GM12878 (cell line): Measurements from ENCODE around the gene RPL3. TPM values are rescaled to one million over a fixed set of nuclear protein-coding genes. Genes with fewer than 3 reads are reported as not detected.

Experiments used
- ATAC-seq: fragments of 200-7000 bp; cut with Tn5 transposase; 3 replicates; pipeline ENCODE4 v1.9.1; 2020; ENCODE audit warnings: mild to moderate bottlenecking, moderate library complexity
- BruUV-seq: library from RNA; stranded (reverse); fragments of 400-500 nt; replicated peaks from 2 replicates; lab custom pipeline; 2021; lab: Mats Ljungman, UMichigan
- CTCF ChIA-PET: fragments of 300-600 bp; sonication (Branson Sonifier 250); formaldehyde crosslinking; extraction: SDS; loops from one replicate; lab custom pipeline; 2021; ENCODE audit warnings: inconsistent platforms; lab: Yijun Ruan, JAX
- POLR2A ChIA-PET: fragments of 350-600 bp; formaldehyde crosslinking; extraction: SDS; loops from one replicate; lab custom pipeline; 2021; ENCODE audit warnings: inconsistent platforms; lab: Charles Lee
- RAD21 ChIA-PET: fragments of 300-600 bp; sonication (Branson Sonifier 250); formaldehyde crosslinking; loops from one replicate; lab custom pipeline; 2023; ENCODE audit warnings: antibody characterized with exemption; ENCODE audit not compliant: unreplicated experiment; lab: Charles Lee
- SMC1A ChIA-PET: fragments of 300-600 bp; sonication (Branson Sonifier 250); formaldehyde crosslinking; loops from one replicate; lab custom pipeline; 2023; ENCODE audit not compliant: unreplicated experiment, uncharacterized antibody; lab: Charles Lee
- DNase-seq: peaks from one replicate; pipeline ENCODE4 v3.0.0-alpha.2; 2011; ENCODE audit warnings: low read depth, low spot score
- FAIRE-seq: peaks from 3 replicates; lab custom pipeline; 2011; peaks lifted over from hg19 to GRCh38; lab: Jason Lieb, UNC
- H2AFZ ChIP-seq: 2 replicates; pipeline ENCODE4 v1.6.0; 2011; ENCODE audit warnings: low read depth, low read length, control low read depth; ENCODE audit not compliant: control insufficient read depth
- H3K27ac ChIP-seq: 2 replicates; pipeline ENCODE4 v1.5.1; 2011; ENCODE audit warnings: control low read depth; ENCODE audit not compliant: control insufficient read depth, insufficient read depth
- H3K27me3 ChIP-seq, 2 experiments: replicated peaks in 1 of 2; 2 replicates each; pipeline versions ENCODE4 v1.6.0 to v1.6.1; 2011; ENCODE audit warnings: low read length in 1 of 2; ENCODE audit not compliant: control insufficient read depth in 2 of 2, insufficient read depth in 2 of 2
- H3K36me3 ChIP-seq, 2 experiments: 2 replicates each; pipeline ENCODE4 v1.5.1; 2011; ENCODE audit warnings: low read length in 1 of 2; ENCODE audit not compliant: control insufficient read depth in 2 of 2, insufficient read depth in 2 of 2
- H3K4me1 ChIP-seq: 2 replicates; pipeline ENCODE4 v1.6.1; 2011; ENCODE audit warnings: mild to moderate bottlenecking, low read length, moderate library complexity, mixed read lengths; ENCODE audit not compliant: control insufficient read depth, insufficient read depth
- H3K4me2 ChIP-seq: 2 replicates; pipeline ENCODE4 v1.6.0; 2011; ENCODE audit warnings: control low read depth; ENCODE audit not compliant: control insufficient read depth, insufficient read depth
- H3K4me3 ChIP-seq: fragments of 200-600 bp; sonication (generic); 2 replicates; pipeline ENCODE4 v1.5.1; 2016
- H3K79me2 ChIP-seq: 2 replicates; pipeline ENCODE4 v1.6.0; 2011; ENCODE audit warnings: low read length; ENCODE audit not compliant: control insufficient read depth, insufficient read depth
- H3K9ac ChIP-seq: 2 replicates; pipeline ENCODE4 v1.8.0; 2011; ENCODE audit warnings: low read length, control low read depth, mixed read lengths; ENCODE audit not compliant: control insufficient read depth, insufficient read depth
- H3K9me3 ChIP-seq: replicated peaks from 3 replicates; pipeline ENCODE4 v1.5.1; 2011; ENCODE audit warnings: mild to moderate bottlenecking, low read length; ENCODE audit not compliant: control insufficient read depth, insufficient read depth
- H4K20me1 ChIP-seq: 2 replicates; pipeline ENCODE4 v1.6.0; 2011; ENCODE audit not compliant: control insufficient read depth, insufficient read depth
- BMI1 ChIP-seq: fragments of 450-650 bp; IDR thresholded peaks from 2 replicates; pipeline ENCODE4 v1.6.1; 2016; ENCODE audit warnings: mild to moderate bottlenecking, moderate library complexity, borderline replicate concordance
- EZH2 ChIP-seq: IDR thresholded peaks from 2 replicates; pipeline ENCODE4 v1.6.1; 2012; ENCODE audit warnings: low read depth, mild to moderate bottlenecking, control low read depth, inconsistent platforms, low read length, borderline replicate concordance; ENCODE audit not compliant: control insufficient read depth
- FOS ChIP-seq: IDR thresholded peaks from 3 replicates; pipeline ENCODE4 v1.6.1; 2011; ENCODE audit warnings: borderline replicate concordance; ENCODE audit not compliant: insufficient read length; ENCODE audit errors: extremely low read depth
- KAT2A ChIP-seq: conservative IDR thresholded peaks from 2 replicates; pipeline ENCODE4 v1.6.1; 2011; ENCODE audit warnings: low read depth, low read length; ENCODE audit not compliant: control insufficient read depth
- MYB ChIP-seq: fragments of 150-350 bp; IDR thresholded peaks from 2 replicates; pipeline ENCODE4 v1.6.1; 2014; ENCODE audit warnings: mild to moderate bottlenecking, low read depth, low read length, borderline replicate concordance
- NR2C1 ChIP-seq: fragments of 450-650 bp; IDR thresholded peaks from 2 replicates; pipeline ENCODE4 v1.6.1; 2017; ENCODE audit warnings: antibody characterized with exemption, mild to moderate bottlenecking, moderate library complexity
- NR2C2 ChIP-seq: IDR thresholded peaks from 2 replicates; pipeline ENCODE4 v1.6.1; 2011; ENCODE audit warnings: borderline replicate concordance, low read depth; ENCODE audit not compliant: control insufficient read depth, insufficient read length
- PAX5 ChIP-seq: IDR thresholded peaks from 2 replicates; pipeline ENCODE4 v1.6.1; 2011; ENCODE audit warnings: low read depth, low read length, borderline replicate concordance
- POLR2AphosphoS2 ChIP-seq: IDR thresholded peaks from 2 replicates; pipeline ENCODE4 v1.6.1; 2011; ENCODE audit warnings: low read depth, mild to moderate bottlenecking, low read length, improper control_type of control experiment, moderate library complexity
- SMC3 ChIP-seq: IDR thresholded peaks from 2 replicates; pipeline ENCODE4 v1.6.1; 2011; ENCODE audit warnings: low read length, improper control_type of control experiment, borderline replicate concordance
- SREBF1 ChIP-seq: IDR thresholded peaks from 2 replicates; pipeline ENCODE4 v1.6.1; 2012; ENCODE audit warnings: mild to moderate bottlenecking, low read length
- STAT3 ChIP-seq: IDR thresholded peaks from 2 replicates; pipeline ENCODE4 v1.6.1; 2011; ENCODE audit warnings: low read depth, low read length, improper control_type of control experiment
- SUPT20H ChIP-seq: IDR thresholded peaks from 2 replicates; pipeline ENCODE4 v1.6.1; 2011; ENCODE audit warnings: low read depth, mild to moderate bottlenecking, low read length, moderate library complexity, borderline replicate concordance; ENCODE audit not compliant: control insufficient read depth
- TCF12 ChIP-seq: IDR thresholded peaks from 2 replicates; pipeline ENCODE4 v1.6.1; 2011; ENCODE audit warnings: low read depth, mild to moderate bottlenecking, low read length
- WGBS: methylation state at CpG from one replicate; pipeline ENCODE4 v1.1.6; 2016; ENCODE audit warnings: low lambda C conversion rate; ENCODE audit not compliant: insufficient replicate concordance, insufficient coverage; ENCODE audit errors: missing lambda C conversion rate; 5-methylcytosine and 5-hydroxymethylcytosine counted together
- in situ Hi-C: fragments of 300-500 bp; cut with MboI; formaldehyde crosslinking; loops from 9 replicates; pipeline ENCODE4 v1.14.3; 2018; ENCODE audit warnings: mixed read lengths
- intact Hi-C: fragments of 100-400 bp; cut with micrococcal nuclease; formaldehyde crosslinking; loops from one replicate; pipeline ENCODE4 v1.14.2; 2022; ENCODE audit not compliant: unreplicated experiment
- polyA plus RNA-seq, 11 experiments: library from polyadenylated mRNA; depleted of rRNA in 4 of 11; unstranded in 6 of 11; stranded (reverse) in 5 of 11; fragments of >200 nt; fragmentation: Nextera tagmentation in 4 of 11; fragmentation: Illumina TruSeq in 1 of 11; extraction: Ambion mirVana in 4 of 11; extraction: Trizol in 1 of 11; gene quantifications; 1 replicate in 1 of 11; 2 replicates in 10 of 11; pipeline versions ENCODE4 v1.2.1 to v1.2.3, GENCODE V29; 2011 to 2016; ENCODE audit warnings: inconsistent platforms in 2 of 11, missing spikeins in 2 of 11, low read depth in 1 of 11
- total RNA-seq, 4 experiments: library from RNA; depleted of rRNA in 3 of 4; stranded (reverse); fragments of >200 nt in 3 of 4; fragmentation: Illumina TruSeq in 1 of 4; extraction: Trizol in 1 of 4; gene quantifications; 2 replicates each; pipeline versions ENCODE4 v1.2.1 to v1.2.3, GENCODE V29; 2013 to 2021
- TF ChIP-seq, protein P1 (sequence below): IDR thresholded peaks from 2 replicates; pipeline ENCODE4 v1.6.1; 2011; ENCODE audit warnings: borderline replicate concordance, low read depth, mild to moderate bottlenecking, moderate library complexity, low read length; ENCODE audit not compliant: insufficient read depth, poor library complexity, severe bottlenecking
- TF ChIP-seq, protein P2 (sequence below), 3 experiments: IDR thresholded peaks in 2 of 3; conservative IDR thresholded peaks in 1 of 3; 2 replicates each; pipeline ENCODE4 v1.5.1; 2011; ENCODE audit warnings: low read depth in 3 of 3, low read length in 3 of 3, mild to moderate bottlenecking in 3 of 3, control low read depth in 2 of 3, moderate library complexity in 2 of 3, inconsistent platforms in 1 of 3, mixed read lengths in 1 of 3; ENCODE audit not compliant: control insufficient read depth in 2 of 3, insufficient read depth in 1 of 3; ENCODE audit errors: extremely low read depth in 1 of 3

The RPL3 gene
- total and polyA plus RNA-seq, 10 of the 15 experiments (the other 5 are each of a cell fraction or from before 2014, with no cell fraction given) = 1,534 to 6,791 (median 3,992) TPM

DNA sequence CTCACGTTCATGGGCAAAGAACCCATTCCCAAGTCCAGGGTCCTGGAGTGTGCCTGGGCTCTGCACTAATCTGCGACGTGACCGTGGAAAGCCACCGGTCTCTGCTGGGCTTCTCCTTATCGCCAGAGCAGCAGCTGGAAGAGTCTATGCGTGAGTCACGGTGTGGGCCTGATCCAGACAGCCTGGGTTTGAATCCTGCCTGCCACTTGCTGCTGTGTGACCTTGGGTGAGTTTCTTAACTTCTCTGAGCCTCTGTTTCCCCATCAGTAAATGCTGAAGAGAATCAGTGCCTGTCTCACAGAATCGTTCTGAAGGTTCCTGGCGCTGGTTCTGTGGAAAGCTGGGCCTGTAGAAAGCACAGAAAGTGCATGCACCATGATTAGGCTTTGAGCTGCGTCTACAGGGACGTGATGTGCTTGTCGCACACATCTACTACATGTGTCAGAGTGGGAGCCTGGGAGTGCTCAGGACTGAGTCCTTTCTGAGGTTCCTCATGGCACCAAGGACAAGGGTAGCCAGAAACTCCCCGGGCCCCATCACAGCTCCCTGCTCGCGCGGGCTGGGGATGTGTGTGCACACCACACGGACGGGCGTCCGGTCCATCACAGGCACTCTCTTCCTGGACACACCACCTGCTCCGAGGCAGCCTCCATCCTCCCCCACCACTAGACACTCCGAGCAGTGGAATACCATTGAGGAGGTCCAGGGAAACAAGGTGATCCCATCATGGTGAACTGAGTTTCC, 54.1 kb downstream of the RPL3 start:
- H3K27ac ChIP-seq = peak overlapping the region; percentile 96
- H2AFZ ChIP-seq = no peak overlapping the region
- in situ Hi-C loops (no loop called here), intact Hi-C loops (no loop called here)
- ChIA-PET RAD21 (interaction anchor here (0.5 kb wide), 2 partner anchors 74 to 1225 kb away, joined by 3 read pairs; no protein-coding TSS in a partner anchor), POLR2A (no interaction called here), CTCF (interaction anchor here (1.2 to 1.9 kb wide), 2 partner anchors 53 to 94 kb away, joined by 4 read pairs; no protein-coding TSS in a partner anchor), SMC1A (interaction anchor here (1.2 to 1.4 kb wide), 2 partner anchors 17 to 41 kb away, joined by 3 read pairs; no protein-coding TSS in a partner anchor)
- no peak overlapping the region for H3K4me3 ChIP-seq
- no peaks in the 10 kb centered on the region for H3K79me2 ChIP-seq
- ATAC-seq (no peak), FAIRE-seq (no peak), DNase-seq (no peak)
- no peaks in the 10 kb centered on the region for H3K36me3 ChIP-seq
- no peaks in the 10 kb centered on the region for H4K20me1 ChIP-seq
- peaks cover 37% of the 10 kb centered on the region for H3K4me1 ChIP-seq
- no peaks in the 10 kb centered on the region for H3K27me3 ChIP-seq
- H3K4me2 ChIP-seq = no peak overlapping the region
- no TSS peak for BruUV-seq
- 91% methylated on average over 22 of the region's 23 CpGs for WGBS
- peaks cover 3% of the 10 kb centered on the region; the same call in 2 of the 3 replicates for H3K9me3 ChIP-seq
- H3K9ac ChIP-seq = no peak overlapping the region
- TF ChIP-seq KAT2A (no peak), PAX5 (no peak), EZH2 (no peak), BMI1 (no peak), MYB (no peak), SREBF1 (no peak), SMC3 (no peak), SUPT20H (no peak), FOS (no peak), NR2C2 (no peak), TCF12 (no peak), POLR2AphosphoS2 (no peak), STAT3 (no peak), NR2C1 (no peak)
- TF ChIP-seq, protein P1, sequence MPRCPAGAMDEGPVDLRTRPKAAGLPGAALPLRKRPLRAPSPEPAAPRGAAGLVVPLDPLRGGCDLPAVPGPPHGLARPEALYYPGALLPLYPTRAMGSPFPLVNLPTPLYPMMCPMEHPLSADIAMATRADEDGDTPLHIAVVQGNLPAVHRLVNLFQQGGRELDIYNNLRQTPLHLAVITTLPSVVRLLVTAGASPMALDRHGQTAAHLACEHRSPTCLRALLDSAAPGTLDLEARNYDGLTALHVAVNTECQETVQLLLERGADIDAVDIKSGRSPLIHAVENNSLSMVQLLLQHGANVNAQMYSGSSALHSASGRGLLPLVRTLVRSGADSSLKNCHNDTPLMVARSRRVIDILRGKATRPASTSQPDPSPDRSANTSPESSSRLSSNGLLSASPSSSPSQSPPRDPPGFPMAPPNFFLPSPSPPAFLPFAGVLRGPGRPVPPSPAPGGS = no peak
- TF ChIP-seq, protein P2, sequence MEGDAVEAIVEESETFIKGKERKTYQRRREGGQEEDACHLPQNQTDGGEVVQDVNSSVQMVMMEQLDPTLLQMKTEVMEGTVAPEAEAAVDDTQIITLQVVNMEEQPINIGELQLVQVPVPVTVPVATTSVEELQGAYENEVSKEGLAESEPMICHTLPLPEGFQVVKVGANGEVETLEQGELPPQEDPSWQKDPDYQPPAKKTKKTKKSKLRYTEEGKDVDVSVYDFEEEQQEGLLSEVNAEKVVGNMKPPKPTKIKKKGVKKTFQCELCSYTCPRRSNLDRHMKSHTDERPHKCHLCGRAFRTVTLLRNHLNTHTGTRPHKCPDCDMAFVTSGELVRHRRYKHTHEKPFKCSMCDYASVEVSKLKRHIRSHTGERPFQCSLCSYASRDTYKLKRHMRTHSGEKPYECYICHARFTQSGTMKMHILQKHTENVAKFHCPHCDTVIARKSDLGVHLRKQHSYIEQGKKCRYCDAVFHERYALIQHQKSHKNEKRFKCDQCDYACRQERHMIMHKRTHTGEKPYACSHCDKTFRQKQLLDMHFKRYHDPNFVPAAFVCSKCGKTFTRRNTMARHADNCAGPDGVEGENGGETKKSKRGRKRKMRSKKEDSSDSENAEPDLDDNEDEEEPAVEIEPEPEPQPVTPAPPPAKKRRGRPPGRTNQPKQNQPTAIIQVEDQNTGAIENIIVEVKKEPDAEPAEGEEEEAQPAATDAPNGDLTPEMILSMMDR (IDR thresholded peaks at IDR 0.05 in 2 of 3, conservative IDR thresholded peaks at IDR 0.05 in 1 of 3; ENCODE audit: control insufficient read depth in 2 of 3, extremely low read depth in 1 of 3, insufficient read depth in 1 of 3, low read depth in 3 of 3, low read length in 3 of 3) = no peak
